Measurements from ENCODE around the gene SLFN14.
"Not testable (repeated sequence)": the region's sequence is repeated elsewhere in the genome, so short reads cannot be mapped to it uniquely, and the experiment has no call there.

SLFN14 gene

GRCh38 chr17:35557353-35557752 lies 3.3 kb downstream of the SLFN14 start:
- no peak for DNase-seq

DNA sequence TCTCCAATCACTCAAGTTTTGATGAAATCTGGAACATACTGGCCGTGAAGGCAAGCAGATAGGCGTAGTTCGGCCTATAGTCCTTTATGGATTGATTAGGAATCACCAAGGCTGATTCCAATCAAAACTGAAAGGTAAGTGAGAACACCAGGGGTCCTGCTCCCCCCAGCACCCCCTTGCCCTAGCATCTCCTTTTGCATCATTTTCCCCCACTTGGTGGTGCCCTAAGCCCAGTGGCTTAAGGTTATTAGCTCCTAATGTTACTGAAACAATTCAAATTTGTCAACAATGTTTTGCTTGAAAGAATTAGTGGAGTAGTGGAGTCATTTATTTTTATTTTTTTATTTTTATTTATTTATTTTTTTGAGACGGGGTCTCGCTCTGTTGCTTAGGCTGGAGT lies 4.9 kb downstream of the SLFN14 start:
- no peak for DNase-seq

DNA sequence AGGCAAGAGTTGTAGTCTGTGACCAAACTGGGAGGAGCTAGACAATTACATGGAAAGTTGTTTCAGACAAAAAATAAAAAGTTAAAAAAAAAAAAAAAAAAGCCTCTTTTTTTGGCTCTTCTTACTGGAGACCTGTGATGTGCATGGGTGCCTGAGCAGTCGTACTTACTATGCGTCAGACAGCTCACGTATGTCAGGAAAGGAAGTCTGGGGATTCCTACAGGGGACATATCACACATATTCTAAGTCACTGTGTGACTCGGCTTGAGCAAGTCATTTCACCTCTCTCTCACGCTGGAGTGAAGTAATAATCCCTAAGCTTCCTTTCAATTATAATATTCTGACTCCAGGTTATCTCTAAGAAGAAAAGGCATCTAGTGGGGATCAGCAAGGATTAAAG lies 6.0 kb downstream of the SLFN14 start:
- no peak for DNase-seq

DNA sequence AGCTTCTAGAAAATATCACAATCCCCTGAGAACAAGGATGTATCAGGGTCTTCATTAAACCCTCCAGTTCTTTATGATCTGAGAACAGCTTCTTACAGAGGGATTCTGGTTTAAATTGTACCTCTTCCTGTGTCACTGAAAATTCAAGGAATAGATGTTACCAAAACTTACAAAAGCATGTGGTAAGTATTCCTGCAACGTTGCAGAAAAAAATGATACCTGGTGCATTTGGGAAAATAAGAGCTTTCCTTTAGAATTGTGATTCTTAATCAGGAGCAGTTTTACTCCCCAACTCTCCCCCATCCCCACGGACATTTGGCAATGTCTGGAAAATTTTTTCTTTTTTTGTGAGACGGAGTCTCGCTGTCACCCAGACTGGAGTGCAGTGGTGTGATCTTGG lies 7.3 kb downstream of the SLFN14 start:
- DNase-seq, result no peak

- no peak for DNase-seq
Observed at GRCh38 chr17:35548978-35549377, 11.6 kb downstream of the SLFN14 start.

GRCh38 chr17:35548208-35548810 lies 12.3 kb downstream of the SLFN14 start:
- no peak for DNase-seq

DNA sequence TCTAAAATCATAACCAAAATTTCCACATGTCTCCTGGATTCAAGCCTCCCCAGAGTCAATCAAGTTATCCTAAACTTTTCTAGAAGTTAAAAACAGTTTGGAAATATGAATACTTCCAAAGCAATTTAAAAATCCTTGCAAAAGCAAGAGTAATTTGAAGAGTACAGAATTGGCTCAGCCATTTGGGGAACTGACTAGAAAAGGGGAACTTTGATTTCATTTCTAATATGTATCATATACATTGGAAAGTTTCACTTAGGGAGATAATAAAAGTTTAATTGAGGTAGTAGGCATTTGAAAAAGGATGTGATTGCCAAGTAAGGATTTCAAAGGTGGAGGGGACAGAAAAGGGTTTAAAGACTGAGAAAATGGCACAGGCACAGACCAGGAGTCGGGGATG lies 14.1 kb downstream of the SLFN14 start:
- DNase-seq, result no peak

DNA sequence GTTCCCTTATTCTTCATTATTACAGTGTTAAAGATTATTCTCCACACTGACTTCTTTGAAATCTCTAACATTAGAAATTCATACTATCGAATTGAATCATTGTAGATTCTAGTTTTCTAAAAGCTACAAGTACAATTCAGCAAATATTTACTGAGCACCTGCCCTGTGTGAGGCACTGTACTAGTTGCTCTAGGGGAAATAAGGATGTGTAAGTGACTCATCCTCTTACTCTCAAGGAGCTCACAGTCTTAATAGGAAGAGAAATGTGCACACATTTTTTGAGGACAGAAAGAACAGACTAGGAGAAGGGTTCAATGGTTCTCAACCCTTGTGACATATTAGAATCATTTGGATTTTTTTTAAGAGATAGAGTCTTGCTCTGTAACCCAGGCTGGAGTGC lies 15.5 kb downstream of the SLFN14 start:
- no peak for DNase-seq

DNA sequence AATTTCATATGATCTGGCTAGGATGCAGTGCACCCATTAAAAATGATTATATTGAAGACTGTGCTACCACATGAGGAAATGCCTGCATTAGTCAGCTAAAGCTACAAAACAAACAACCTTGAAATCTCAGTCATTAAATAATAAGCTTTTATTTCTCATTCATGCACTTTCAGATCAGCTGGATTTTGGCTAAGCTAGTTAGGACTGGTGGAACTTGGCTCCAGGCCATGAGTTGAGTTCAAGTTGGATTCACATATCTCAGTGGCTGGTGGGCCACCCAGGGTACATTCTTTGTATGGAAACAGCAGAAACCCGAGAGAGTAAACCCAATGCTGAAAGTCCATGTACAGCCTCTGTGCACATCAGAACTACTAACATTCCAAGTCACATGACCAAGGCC lies 16.8 kb downstream of the SLFN14 start:
- no peak for DNase-seq

DNA sequence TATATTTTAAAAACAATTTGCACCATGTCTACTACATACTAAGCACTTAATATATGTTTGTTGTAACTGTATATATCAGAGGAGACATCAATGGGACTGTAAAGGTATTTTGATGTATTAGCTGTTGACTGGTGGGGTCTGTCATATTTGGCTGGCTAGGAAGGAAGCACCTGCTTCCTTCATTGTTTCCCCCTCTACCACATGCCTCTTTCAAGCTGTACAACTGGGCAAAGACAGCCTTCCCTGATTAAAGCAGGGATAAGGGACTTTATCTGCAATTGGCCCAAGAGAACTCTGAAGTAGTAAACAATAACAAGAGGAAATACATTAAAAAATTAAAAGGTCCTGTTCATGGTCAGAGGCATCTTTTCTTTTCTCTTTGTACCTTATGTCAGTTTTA lies 17.6 kb downstream of the SLFN14 start:
- DNase-seq, result no peak

DNA sequence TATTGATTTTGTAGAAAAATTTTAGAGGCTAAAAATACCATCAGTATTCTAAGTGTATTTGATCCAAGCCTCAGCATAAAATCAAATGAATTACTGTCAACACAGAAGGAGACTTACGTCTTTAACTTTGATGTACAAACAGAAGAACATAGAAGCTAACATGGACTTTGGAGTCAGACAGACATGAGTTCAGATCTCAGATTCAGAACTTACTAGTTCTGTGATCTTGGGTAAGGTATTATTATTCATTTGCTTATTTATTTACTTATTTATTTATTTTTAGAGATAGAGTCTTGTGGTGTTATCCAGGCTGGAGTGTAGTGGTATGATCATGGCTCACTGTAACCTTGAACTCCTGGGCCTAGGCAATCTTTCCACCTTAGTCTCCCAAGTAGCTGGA lies 19.2 kb downstream of the SLFN14 start:
- DNase-seq, result no peak

DNA sequence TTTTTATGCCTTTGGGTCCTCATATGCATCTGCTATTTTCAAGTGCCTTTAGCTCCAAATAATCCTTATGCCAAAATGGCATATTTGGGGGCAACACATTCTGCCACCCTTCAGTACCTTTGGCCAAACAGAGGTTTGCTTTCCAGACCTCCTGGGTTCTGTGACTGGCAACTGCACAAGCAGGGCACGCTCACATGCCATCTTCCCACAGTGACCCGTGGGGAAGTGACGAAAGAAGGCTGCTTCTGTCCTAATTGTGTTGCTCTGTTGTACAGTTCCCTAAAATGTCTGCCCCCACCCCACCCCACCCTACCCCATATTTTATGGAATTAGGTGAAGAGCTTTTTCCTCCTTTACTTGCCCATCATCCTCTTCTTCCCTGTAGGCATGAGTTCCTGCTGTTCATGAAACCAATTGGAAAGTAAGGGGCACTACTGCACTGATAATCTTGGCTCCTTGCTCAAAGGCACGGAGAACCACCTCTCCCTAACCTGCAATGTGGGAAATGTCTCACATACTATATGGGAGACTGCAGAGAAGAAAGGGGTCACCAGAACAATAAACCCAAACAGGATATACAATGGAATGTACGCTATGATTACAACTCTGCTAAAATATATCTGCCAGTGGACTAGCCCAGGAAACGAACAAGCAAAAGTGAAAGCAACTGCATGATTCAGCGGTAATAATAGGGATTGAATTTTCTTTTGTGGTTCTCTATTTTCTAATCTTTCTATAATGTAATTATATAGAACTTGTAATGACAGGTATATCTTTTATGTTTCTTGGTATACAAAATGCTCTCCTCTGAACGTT lies 19.8 kb downstream of the SLFN14 start:
- no peak for DNase-seq

DNA sequence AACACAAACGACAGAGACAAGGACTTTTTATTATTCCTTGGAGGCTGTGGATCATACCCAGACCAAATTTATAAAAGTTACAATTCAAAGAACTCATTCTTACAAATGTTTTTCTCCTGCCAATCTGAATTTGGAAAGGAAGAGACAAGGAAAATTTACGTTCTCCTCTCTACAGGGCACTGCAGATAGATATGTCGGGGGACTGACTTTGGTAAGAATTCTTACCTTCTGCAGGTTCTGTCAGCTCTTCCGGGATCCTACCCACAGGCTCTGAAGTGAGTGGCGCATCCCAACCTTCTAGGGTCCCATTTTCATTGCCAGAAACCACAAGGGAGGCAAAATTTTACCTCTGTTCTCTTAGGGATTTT lies 21.0 kb downstream of the SLFN14 start:
- no peak for DNase-seq

DNA sequence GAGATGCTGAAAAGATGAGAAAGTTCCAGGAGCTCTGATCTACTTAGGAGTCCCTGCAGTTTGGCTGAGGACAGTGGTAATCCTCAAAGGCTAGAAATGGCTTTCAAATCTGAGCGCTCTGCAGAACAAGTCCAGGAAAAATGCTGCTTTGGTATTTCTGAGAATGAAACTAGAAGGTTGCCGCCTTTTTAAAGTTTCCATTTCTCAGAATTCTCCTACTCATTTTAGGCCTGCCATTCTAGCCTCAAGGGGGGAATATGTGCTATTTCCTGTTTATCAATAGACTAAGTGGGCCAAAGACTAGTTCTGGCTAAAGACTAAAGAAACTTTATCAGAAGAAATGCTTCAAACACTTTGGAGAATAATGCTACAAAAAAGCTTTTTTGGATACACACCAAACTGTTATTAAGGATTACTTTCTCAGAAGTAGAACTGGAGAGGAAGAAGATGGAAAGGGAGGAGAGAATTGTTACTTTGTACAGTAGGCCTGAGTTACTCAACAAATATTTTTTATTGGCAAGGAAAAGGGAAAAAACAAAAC lies 22.9 kb downstream of the SLFN14 start, which contains the start of gene SLFN12L:
Gene SLFN12L, minus strand, starts transcription at position 78 of the 541 bp plus-strand sequence. CDS start 15,314 bp downstream, outside the sequence.
- DNase-seq, result no peak

GRCh38 chr17:35536664-35537171 lies 23.9 kb downstream of the SLFN14 start:
- DNase-seq, result no peak

GRCh38 chr17:35535406-35535805 lies 25.2 kb downstream of the SLFN14 start:
- not testable (repeated sequence) for DNase-seq

DNA sequence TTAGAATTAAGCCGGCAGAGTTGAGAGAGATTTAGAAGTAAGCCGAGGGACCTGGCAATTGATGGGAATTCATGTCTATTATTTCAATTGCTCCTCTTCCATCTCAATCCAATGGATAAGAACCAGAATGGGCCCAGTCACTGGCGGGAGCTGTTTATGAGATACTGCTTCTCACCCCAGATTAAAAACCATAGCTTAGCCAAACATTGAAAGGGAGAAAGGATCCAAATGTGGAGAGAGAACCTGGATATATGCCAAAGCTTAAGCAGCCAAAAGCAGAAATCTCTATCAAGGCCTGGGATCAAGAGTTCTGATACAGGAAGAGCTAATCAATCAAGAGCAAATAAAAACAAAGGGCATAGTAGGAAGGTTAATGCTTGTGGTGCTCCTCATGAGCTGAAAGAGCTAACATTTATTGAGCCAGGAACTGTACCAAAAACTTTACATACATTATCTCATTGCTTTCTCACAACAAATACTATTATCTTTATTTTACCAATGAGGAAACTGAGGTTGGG lies 26.0 kb downstream of the SLFN14 start:
- DNase-seq, result no peak

DNA sequence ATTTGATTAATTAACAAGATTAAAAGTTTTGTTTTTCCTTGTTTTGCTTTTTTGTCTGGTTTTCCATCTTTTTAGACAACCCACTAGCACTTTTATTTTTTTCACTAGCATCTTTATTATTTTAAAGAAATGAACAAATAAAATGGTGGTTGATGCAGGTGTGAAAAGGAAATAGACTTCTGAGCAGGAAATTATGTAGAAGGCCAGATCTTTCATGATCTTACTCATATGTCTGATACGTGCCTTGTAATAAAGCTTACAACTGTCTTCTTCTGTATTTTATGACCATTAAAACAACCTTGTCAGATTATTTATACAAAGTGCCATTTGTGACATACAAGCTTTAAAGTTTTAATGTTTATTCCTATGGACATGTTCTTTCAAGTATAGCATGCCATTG lies 29.5 kb downstream of the SLFN14 start:
- DNase-seq, result no peak

GRCh38 chr17:35529866-35530265 lies 30.8 kb downstream of the SLFN14 start:
- no peak for DNase-seq

DNA sequence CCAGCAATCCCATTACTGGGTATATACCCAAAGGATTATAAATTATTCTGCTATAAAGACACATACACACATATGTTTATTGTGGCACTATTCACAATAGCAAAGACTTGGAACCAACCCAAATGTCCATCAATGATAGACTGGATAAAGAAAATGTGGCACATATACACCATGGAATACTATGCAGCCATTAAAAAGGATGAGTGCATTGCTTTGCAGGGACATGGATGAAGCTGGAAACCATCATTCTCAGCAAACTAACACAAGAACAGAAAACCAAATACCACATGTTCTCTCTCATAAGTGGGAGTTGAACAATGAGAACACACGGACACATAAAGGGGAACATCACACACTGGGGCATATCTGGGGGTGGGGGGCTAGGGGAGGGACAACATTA lies 31.3 kb downstream of the SLFN14 start:
- DNase-seq, result not testable (repeated sequence)

DNA sequence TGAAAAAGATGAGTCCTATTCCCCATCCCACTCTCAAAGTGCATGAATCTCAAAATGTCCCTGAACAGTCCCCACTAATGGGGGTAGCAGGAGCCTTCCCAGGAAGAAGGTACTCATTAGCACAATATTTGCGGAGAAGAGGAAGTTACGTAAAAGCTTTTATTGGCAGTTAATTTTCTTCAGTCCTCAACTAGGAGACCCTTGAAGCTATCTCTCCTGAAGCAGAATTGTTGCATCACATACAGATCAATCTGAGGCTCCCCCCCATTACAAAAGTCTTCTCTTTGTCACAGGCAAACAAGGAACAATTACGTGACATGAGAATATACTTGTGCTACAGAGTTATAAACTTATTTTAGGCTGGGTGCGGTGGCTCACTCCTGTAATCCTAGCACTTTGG lies 37.3 kb downstream of the SLFN14 start:
- no peak for DNase-seq

DNA sequence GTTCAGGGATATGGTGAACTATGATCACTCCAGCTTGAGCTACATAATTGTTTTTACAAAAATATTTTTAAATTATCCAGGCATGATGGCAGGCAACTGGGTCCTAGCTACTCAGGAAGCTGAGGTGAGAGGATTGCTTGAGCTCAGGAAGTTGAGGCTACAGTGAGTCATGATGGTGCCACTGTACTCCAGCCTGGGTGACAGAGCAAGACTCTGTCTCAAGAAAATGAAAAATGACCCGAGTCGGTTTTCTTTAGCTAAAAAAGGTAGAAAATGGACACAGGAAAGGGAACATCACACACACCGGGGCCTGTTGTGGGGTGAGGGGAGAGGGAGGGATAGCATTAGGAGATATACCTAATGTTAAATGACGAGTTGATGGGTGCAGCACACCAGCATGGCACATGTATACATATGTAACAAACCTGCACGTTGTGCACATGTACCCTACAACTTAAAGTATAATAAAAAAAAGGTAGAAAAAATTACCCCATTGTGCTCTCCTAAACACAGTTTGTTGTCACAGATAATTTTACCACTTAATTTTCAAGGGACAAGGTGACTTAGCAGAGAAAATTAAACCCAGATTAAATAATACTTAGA lies 38.9 kb downstream of the SLFN14 start:
- not testable (repeated sequence) for DNase-seq

GRCh38 chr17:35521150-35521549 lies 39.5 kb downstream of the SLFN14 start:
- DNase-seq, result no peak

Measured in NCI-H2029 (cell line).